Activated T-cell treated with anti-CD3 and anti-CD28 coated beads, Interleukin-2, amount 50 U/mL, for 4 hours (primary cell): Measurements from ENCODE around the gene TBC1D14. TPM values are rescaled to one million over a fixed set of nuclear protein-coding genes. Genes with fewer than 3 reads are reported as not detected.

ENCODE experiments used
- ATAC-seq, 2 donors: fragments of 200-7000 bp; cut with Tn5 transposase; one replicate each; pipeline ENCODE4 v1.10.0; 2021
- DNase-seq: peaks from one replicate; pipeline ENCODE4 v3.0.0-alpha.2; 2020
- H3K27me3 Mint-ChIP-seq: one replicate; pipeline ENCODE4 v1.8.0; 2021; ENCODE audit warnings: low read depth, mixed read lengths
- H3K36me3 Mint-ChIP-seq: one replicate; pipeline ENCODE4 v1.8.0; 2022; ENCODE audit warnings: mixed read lengths; ENCODE audit not compliant: insufficient read depth
- H3K4me1 Mint-ChIP-seq: one replicate; pipeline ENCODE4 v1.8.0; 2021; ENCODE audit warnings: low read depth, mixed read lengths
- H3K4me3 Mint-ChIP-seq: one replicate; pipeline ENCODE4 v1.8.0; 2021; ENCODE audit warnings: mild to moderate bottlenecking, moderate library complexity, mixed read lengths
- H3K9me3 Mint-ChIP-seq: one replicate; pipeline ENCODE4 v1.8.0; 2021; ENCODE audit warnings: mixed read lengths
- total RNA-seq, 3 donors: library from RNA; stranded (reverse); gene quantifications; one replicate each; pipeline ENCODE4 v1.2.1, GENCODE V29; 2021

The TBC1D14 gene
- total RNA-seq, 3 donors from 2014 or later = 39.8 to 45.7 (median 41.7) TPM

DNA sequence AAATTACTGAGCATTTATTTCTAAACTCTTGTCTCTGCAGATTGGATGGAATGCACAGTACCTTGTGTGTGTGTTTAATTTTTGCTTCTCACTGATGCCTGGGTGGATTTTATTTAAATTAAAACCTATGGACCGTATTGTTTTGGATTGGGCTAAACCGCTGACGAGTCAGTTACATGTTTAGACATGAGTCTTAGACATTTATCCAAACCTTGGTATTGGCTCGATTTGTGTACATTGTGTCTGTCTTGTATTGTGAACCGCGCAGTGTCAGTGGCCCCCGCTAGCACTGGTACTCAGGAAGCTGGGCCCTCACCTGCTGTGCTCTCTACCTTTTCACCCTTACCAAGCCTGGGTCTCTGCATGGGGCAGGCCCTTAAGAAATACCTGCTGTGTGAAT lies 92.7 kb downstream of the TBC1D14 start:
- Mint-ChIP-seq H3K27me3 (no peaks in the 10 kb centered on the region), H3K4me3 (no peak overlapping the region), H3K36me3 (peaks cover 38% of the 10 kb centered on the region), H3K4me1 (peaks cover 12% of the 10 kb centered on the region), H3K9me3 (no peaks in the 10 kb centered on the region)
- DNase-seq (no peak), ATAC-seq (no peak)

DNA sequence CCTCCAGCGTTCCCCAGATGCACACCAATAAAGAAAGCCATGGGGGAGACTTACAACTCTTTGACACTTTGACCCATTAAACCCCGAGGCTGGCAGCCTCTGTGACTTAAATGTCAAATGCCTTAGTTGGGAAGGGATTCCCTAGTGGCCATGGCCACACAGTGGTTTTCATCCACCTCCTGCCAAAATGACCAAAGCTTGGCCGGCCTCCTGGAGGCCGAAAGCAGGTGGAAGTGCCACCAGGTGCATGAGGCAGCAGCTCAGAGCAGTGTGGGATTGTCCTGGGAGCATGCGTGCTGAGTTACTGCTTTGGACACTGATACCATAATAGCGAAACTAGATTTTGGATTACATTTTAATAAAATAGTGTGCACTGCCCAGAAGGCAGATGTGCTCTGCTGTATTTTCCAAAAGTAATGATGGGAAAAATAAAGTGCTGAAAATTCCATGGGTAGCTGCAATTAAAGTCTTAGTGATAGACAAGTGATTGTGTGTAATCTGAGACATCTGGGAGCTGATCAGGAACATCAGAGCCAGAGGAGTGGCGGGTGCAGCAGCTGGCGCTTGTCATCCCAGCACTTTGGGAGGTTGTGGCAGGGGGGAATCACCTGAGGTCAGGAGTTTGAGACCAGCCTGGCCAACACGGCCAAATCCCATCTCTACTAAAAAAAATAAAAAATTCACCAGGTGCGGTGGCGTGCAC lies 93.7 kb downstream of the TBC1D14 start:
- no peaks in the 10 kb centered on the region for H3K9me3 Mint-ChIP-seq
- no peaks in the 10 kb centered on the region for H3K27me3 Mint-ChIP-seq
- H3K36me3 Mint-ChIP-seq = peaks cover 37% of the 10 kb centered on the region
- H3K4me1 Mint-ChIP-seq = peaks cover 11% of the 10 kb centered on the region
- H3K4me3 Mint-ChIP-seq = no peak overlapping the region
- DNase-seq = no peak
- ATAC-seq = no peak

DNA sequence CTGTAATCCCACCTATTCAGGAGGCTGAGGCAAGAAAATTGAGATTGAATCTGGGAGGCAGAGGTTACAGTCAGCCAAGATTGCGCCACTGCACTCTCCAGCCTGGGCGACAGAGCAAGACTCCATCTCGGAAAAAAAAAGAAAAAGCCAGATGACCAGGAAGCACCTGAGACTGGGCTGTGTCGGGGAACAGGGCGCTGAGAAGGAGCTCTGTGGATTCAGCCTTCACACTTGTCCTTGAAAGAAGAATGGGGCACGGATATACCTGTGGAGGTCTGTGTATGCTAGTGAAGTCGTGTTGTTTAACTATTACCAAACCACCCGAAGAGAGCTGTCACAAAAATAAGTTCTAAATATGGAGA lies 94.2 kb downstream of the TBC1D14 start:
- ATAC-seq = no peak
- H3K36me3 Mint-ChIP-seq = peaks cover 41% of the 10 kb centered on the region

DNA sequence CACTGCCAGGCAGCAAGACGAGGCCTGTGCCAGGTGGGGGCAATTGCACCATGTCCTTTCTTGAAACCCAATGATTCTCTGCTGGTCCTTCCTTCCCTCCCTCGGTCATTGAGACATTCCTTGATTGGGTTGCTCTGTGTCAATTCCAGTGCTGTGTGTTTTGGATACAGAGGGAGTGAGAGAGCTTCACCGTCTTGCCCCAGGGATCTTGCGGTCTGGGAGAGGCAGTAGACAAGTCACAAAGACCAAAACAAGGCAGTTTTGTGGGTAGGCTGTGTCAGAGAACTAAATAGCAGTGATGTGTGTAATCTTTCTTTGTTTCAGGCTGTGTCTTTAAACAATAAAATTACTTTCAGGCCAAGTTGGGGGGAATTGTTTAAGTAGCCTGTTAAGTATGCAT lies 94.7 kb downstream of the TBC1D14 start:
- ATAC-seq (no peak), DNase-seq (no peak)
- Mint-ChIP-seq H3K4me1 (peaks cover 4% of the 10 kb centered on the region), H3K9me3 (no peaks in the 10 kb centered on the region), H3K4me3 (no peak overlapping the region), H3K36me3 (peaks cover 43% of the 10 kb centered on the region), H3K27me3 (no peaks in the 10 kb centered on the region)

More for the DNA sequence above, 94.2 kb downstream of the TBC1D14 start:
- H3K4me1 Mint-ChIP-seq = peaks cover 9% of the 10 kb centered on the region
- H3K4me3 Mint-ChIP-seq = no peak overlapping the region
- no peaks in the 10 kb centered on the region for H3K27me3 Mint-ChIP-seq
- H3K9me3 Mint-ChIP-seq = no peaks in the 10 kb centered on the region
- no peak for DNase-seq

DNA sequence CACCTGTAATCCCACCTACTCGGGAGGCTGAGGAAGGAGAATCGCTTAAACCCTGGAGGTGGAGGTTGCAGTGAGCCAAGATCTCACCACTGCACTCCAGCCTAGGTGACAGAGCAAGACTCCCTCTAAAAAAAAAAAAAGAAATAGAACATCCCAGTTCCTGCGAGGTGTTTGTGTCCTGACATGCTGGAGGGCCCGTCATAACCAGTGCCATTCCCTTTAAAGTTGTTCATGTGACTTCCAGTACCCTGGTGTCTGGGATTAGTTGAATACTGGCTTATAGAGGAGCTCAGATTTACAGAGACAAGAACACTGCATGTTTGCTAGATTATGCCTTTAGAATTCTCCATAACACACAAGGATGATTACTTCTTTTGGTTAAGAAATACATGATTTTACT lies 95.9 kb downstream of the TBC1D14 start:
- ATAC-seq (no peak), DNase-seq (no peak)
- Mint-ChIP-seq H3K9me3 (no peaks in the 10 kb centered on the region), H3K4me1 (no peaks in the 10 kb centered on the region), H3K4me3 (no peak overlapping the region), H3K36me3 (peaks cover 46% of the 10 kb centered on the region), H3K27me3 (no peaks in the 10 kb centered on the region)

DNA sequence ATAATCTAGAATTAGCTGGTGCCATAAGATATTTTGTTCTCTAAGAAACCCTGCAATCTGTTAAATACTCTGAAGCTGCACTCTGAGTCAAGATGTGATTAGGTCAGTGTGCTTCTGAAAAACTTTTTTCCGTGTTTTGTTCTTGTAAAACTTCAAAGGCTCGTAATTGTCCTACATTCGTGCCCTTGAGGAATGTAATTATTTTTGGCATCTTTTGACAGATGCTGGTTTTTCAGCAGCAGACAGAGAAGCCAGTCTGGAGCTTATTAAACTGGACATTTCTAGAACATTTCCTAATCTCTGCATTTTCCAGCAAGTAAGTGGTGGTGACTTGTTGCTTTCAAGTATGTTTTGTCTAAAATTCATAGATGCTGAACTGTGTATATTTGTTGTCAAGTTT lies 96.8 kb downstream of the TBC1D14 start:
- Mint-ChIP-seq H3K36me3 (peaks cover 42% of the 10 kb centered on the region), H3K4me3 (no peak overlapping the region), H3K9me3 (no peaks in the 10 kb centered on the region), H3K4me1 (no peaks in the 10 kb centered on the region), H3K27me3 (no peaks in the 10 kb centered on the region)
- ATAC-seq = no peak
- no peak for DNase-seq

DNA sequence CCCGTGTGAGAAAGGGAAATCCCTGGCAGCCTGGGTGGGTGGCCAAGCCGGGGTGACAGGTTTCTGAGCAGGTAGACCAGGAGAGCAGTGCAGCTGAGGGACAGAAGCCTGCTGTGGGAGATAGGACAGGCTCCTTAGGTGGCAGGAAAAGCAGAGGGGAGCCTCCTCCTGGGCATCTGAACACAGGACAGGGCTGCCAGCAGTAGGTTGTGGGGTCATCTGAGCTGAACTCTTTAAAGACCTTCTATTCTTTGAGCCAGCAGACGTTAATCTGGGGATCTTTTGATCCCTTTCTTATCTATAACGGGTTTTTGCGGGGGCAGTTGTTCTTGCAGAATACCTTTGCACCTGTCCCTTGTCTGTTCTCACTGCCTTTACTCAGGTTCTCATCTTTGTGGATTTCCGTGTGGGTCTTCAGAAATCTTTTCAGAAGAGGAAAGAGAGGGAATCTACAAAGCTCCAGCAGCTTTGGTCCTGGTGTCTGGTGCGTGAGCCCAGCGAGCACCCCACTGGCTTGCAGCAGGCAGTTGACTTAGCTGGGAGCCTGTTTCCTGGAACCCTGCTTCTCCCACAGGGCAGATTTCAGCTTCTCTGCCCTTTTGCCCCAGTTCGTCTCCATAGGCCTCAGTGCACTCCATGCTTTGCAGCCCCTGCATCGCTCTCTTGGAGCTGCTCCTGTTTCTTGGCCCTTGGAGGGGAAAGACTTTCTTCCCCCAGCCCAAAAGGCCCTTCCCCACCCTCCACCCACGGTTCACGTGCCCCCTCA lies 97.7 kb downstream of the TBC1D14 start:
- Mint-ChIP-seq H3K4me3 (no peak overlapping the region), H3K4me1 (no peaks in the 10 kb centered on the region), H3K36me3 (peaks cover 35% of the 10 kb centered on the region), H3K9me3 (no peaks in the 10 kb centered on the region), H3K27me3 (no peaks in the 10 kb centered on the region)
- no peak for DNase-seq
- no peak for ATAC-seq

DNA sequence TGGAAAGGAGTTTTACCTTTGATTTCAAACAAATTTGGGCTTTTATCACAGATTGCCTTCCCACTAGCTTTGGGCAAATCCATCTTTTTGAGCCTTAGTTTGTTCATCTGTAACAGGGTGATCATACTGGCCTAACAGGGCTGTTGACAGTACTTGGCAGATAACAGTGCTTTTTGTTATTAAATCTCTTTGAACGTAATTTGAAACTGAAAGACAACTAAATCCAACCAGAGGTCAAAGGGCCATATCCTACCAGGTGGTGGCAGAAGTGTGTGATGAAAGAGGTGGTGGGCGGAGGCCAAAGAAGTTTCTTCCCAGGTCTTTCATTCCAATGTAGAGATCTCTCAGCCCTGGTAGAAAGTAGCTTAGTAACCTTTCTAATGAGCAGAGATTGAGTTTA lies 98.3 kb downstream of the TBC1D14 start:
- H3K9me3 Mint-ChIP-seq = no peaks in the 10 kb centered on the region
- H3K36me3 Mint-ChIP-seq = peaks cover 34% of the 10 kb centered on the region
- no peak overlapping the region for H3K4me3 Mint-ChIP-seq
- H3K4me1 Mint-ChIP-seq = no peaks in the 10 kb centered on the region
- ATAC-seq (no peak), DNase-seq (no peak)
- H3K27me3 Mint-ChIP-seq = no peaks in the 10 kb centered on the region

DNA sequence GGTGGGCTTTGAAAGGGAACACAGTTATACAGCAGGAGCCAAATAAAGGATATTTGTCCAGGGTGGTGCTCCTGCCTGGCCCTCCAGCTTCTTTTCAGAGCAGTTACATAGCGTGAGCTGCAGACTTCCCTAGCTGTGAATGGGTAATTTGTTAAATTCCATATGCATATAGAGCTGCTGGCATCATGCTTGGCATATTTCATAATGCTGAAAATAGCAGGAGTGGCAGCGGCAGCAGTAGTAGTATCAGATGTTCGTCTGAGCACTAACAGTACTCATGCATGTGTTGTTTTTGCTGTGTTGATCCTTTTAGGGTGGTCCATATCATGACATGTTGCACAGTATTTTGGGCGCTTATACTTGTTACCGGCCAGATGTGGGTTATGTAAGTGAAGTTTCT lies 99.9 kb downstream of the TBC1D14 start:
- peaks cover 36% of the 10 kb centered on the region for H3K36me3 Mint-ChIP-seq
- H3K4me3 Mint-ChIP-seq = no peak overlapping the region
- no peaks in the 10 kb centered on the region for H3K4me1 Mint-ChIP-seq
- DNase-seq (no peak), ATAC-seq (no peak)
- no peaks in the 10 kb centered on the region for H3K27me3 Mint-ChIP-seq
- no peaks in the 10 kb centered on the region for H3K9me3 Mint-ChIP-seq

DNA sequence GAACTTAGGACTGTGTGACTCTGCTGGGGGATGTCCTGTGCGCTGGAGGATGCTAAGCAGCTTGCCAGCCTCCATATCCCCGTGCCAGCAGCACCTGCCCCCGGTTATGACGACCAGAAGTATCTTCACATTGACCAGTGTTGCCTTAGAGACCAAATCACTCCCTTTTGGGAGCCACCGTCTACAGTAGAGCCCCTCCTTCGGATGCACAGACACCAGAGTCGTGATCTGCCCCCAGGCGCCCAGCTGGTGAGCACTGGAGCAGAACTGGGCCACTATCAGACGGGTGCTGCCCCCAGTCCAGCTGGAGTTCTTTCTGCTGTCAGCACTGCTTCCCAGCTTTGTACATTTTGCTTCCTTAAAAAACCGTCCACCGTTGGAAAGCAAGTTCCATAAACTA lies 103.5 kb downstream of the TBC1D14 start:
- H3K27me3 Mint-ChIP-seq = no peaks in the 10 kb centered on the region
- no peak for ATAC-seq
- H3K9me3 Mint-ChIP-seq = no peaks in the 10 kb centered on the region
- H3K4me1 Mint-ChIP-seq = no peaks in the 10 kb centered on the region
- DNase-seq = no peak
- peaks cover 34% of the 10 kb centered on the region for H3K36me3 Mint-ChIP-seq
- H3K4me3 Mint-ChIP-seq = no peak overlapping the region

DNA sequence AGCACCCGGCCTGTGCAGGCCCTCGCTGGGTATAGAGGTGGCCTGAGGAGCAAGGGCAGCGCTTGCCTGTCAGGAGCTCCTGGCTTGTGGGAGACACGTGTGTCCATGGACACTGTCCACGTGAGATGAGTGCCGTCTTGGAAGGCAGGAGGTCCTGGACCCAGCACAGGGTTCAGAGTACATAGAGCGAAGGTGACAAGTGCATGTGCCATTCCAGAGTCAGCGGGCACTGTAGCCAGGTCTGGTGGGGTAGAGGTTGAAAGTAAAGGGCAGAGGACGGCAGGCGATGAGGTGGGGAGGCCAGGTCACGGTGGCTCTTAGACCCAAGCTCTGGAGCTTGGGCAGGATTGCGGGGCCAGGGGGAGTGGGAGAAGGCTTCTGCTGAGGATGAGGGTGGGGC lies 105.2 kb downstream of the TBC1D14 start:
- DNase-seq = no peak
- ATAC-seq = no peak
- no peaks in the 10 kb centered on the region for H3K27me3 Mint-ChIP-seq
- no peak overlapping the region for H3K4me3 Mint-ChIP-seq
- no peaks in the 10 kb centered on the region for H3K9me3 Mint-ChIP-seq
- H3K36me3 Mint-ChIP-seq = peaks cover 23% of the 10 kb centered on the region
- H3K4me1 Mint-ChIP-seq = no peaks in the 10 kb centered on the region

DNA sequence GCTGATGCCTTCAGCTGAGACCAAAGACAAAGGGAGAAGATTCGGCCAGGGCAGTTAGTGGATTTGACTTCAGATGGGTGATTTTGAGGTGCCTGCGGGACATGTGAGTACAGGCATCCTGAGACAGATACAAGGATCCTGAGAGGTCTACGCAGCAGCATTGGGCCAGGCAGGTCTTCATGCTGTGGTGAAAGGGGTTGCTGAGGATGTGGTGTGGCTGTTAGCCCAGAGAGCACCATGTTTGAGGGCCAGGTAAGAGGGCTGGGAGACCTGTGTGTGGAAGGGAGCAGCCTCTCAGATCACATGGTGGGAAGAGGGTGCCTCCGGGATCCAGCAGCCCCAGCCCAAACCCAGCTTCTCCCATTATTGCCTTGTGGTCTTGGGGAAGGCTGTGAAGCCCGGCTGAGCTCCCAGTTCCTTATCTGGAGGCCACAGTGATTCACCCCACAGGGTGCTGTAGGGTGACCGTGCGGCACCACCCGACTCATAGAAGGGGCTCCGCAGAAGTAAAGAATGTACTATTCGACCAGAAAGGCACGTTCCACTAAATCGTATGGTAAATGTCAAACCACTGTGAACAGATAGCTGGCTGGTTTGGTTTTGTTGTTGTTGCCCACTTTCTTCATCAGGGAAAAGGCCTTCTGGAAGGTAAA lies 105.9 kb downstream of the TBC1D14 start:
- ATAC-seq (no peak), DNase-seq (no peak)
- Mint-ChIP-seq H3K4me3 (no peak overlapping the region), H3K9me3 (no peaks in the 10 kb centered on the region), H3K4me1 (no peaks in the 10 kb centered on the region), H3K36me3 (peaks cover 18% of the 10 kb centered on the region), H3K27me3 (no peaks in the 10 kb centered on the region)

DNA sequence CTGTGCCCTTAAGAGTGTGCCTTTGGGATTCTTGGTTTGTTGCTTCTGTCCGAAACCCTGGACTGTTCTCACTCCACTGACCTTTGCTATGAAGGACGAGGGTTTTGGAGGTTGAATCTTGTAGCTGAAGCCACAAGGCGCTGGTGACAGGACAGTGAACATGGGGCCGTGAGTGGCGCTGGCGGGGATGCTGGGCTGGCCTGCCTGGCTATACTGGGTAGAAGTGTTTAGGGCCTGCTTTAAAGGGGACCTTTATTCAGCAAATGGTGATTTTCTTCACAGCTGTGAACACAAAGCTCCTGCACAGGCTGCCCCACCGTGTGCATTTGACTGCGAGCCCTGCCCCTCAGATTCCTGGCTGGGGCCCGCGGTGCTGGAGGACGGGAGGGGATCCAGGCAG lies 106.5 kb downstream of the TBC1D14 start:
- Mint-ChIP-seq H3K36me3 (peaks cover 14% of the 10 kb centered on the region), H3K4me3 (no peak overlapping the region), H3K4me1 (no peaks in the 10 kb centered on the region), H3K27me3 (no peaks in the 10 kb centered on the region), H3K9me3 (no peaks in the 10 kb centered on the region)
- no peak for DNase-seq
- no peak for ATAC-seq

DNA sequence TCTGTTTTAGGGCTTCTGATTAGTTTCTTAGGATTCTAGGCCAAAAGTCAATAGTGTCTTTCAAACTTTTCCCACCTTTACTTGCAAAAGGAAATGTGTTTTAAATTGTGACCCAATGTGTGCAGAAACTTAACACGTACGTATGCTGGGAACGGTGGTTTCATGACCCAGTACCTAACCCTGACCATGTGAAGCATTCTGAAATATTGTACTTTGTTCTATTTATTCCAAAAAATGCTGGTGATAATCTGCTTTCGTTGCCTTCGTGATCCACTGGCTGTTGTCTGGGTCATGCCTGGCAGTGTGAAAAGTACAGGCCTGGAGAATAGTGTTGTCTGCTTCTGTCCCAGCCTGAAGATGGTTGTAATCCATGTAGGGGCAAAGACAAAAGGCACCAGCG lies 106.9 kb downstream of the TBC1D14 start:
- Mint-ChIP-seq H3K4me3 (no peak overlapping the region), H3K9me3 (no peaks in the 10 kb centered on the region), H3K4me1 (no peaks in the 10 kb centered on the region), H3K36me3 (peaks cover 14% of the 10 kb centered on the region), H3K27me3 (no peaks in the 10 kb centered on the region)
- no peak for ATAC-seq
- no peak for DNase-seq
